Mesenteric fat pad (tissue), 1 donor: ENCODE data around the gene SLC35A3. TPM values are rescaled to one million over a fixed set of nuclear protein-coding genes. Genes with fewer than 3 reads are reported as not detected.
"Not testable (repeated sequence)": the region's sequence is repeated elsewhere in the genome, so short reads cannot be mapped to it uniquely, and the experiment has no call there.

Experiments used
- DNase-seq: peaks from one replicate; pipeline ENCODE4 v3.0.0-alpha.2; 2020; ENCODE audit warnings: low spot score
- total RNA-seq: library from RNA; stranded (reverse); fragmentation: NEBNext Ultra II Directional; extraction: Animal tissue kit (Norgen Biotek cat#: 25700); gene quantifications from one replicate; pipeline ENCODE4 v1.2.1, GENCODE V29; 2021
- donor health status: DM: yes; HTN: yes; CAD: no.

Gene SLC35A3
- total RNA-seq, 1 donor from 2014 or later: 18.0 TPM

DNA sequence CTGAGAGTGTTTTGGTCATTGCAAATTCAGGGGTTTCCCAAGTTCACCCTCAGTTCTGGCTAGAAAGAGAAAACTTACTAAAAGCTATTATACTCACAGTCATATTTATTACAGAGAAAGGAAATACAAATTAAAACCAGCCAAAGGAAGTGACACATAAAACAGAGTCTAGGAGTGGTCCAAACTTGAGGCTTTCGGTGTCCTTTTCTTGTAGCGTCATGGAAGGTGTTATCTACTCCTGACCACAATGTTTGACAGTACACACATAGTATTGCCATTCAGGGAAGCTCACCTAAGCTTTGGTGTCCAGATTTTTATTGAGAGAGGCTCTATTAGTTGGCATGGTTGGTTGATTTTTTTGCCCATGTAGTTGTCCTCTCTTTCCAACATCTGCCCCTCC is 59.0 kb downstream of the SLC35A3 start:
- DNase-seq: no peak

DNA sequence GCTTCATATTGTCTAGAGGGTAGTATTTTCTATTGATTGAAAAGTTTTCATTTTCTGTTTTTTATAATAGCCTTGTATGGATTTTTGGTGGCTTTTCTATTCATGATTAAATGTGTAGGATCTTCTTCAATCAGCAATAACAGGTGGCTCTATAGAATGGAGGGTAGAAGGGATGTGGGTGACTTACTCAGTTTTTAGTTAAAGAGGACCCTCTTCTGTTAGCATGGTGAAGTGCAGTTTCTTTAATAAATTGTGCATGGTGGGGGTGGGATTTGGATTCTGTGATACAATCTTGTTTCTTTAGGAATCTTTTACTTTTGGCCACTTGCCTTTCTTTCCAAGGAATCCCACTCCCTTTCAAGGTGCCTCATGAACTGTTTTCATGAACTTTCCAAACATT is 64.7 kb downstream of the SLC35A3 start:
- DNase-seq: no peak

DNA sequence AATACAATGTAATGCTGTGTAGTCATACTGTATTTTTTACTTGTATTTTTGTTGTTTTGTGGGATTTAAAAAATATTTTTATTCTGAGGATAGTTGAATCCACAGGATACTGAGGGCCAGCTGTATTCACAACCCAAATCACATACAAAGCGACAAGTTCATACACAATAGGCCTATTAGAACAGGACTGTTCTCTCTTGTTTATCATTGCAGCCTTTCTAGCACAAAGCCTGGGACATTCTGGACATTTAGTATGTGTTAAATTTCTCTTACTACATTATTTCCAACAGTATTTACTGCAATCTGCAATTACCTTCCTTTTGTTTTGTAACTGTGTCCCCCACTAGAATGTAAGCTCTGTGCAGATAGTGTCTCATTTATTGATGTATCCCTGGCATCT is 65.4 kb downstream of the SLC35A3 start:
- no peak for DNase-seq

DNA sequence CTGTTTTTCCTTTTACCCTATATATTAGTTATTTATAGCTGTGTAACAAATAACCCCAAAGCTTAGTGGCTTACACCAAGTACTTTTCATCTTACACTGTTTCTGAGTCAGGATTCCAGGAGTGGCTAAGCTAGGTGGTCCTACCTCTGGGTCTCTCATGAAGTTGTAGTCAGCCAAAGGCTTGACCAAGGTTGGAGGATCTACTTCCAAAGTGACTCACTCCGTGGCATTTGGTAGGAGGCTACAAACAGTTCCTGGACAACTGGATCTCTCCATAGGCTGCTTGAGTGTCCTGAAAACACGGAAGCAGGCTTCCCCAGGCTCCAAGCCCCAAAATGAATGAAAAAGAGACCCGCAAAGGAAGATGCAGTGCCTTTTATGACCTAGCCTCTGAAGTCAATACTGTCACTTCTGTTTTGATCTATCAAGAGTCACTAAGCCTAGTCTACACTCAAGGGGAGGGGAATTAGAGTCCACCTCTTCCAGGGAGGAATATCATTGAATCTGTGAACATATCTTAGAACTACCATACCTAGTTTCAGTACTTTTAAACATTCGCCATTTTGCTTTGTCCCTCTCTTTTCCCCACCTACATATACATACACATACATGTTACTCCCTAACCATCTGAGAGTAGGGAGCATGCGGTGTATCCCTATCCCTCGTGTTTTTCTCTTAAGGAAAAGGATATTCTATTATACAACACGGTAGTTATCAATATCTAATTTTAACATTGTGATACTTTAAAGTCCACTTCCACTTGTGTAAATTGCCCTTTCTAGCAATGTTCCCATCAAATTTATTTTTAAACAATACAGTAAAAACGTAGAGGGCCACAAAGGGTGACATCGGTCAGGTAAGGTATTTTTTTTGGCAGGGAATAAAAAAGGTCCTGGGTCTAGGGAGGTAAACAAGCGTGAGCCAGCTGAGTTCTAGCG is 67.2 kb downstream of the SLC35A3 start:
- no peak for DNase-seq

- DNase-seq: no peak
These were observed 67.8 kb downstream of the SLC35A3 start for GRCh38 chr1:100037656-100037926.

GRCh38 chr1:100037927-100038659 is 68.3 kb downstream of the SLC35A3 start:
- peak; percentile 97 for DNase-seq

GRCh38 chr1:100038660-100039287 is 69.0 kb downstream of the SLC35A3 start:
- no peak for DNase-seq

GRCh38 chr1:100039591-100039990 is 69.8 kb downstream of the SLC35A3 start:
- DNase-seq: no peak

DNA sequence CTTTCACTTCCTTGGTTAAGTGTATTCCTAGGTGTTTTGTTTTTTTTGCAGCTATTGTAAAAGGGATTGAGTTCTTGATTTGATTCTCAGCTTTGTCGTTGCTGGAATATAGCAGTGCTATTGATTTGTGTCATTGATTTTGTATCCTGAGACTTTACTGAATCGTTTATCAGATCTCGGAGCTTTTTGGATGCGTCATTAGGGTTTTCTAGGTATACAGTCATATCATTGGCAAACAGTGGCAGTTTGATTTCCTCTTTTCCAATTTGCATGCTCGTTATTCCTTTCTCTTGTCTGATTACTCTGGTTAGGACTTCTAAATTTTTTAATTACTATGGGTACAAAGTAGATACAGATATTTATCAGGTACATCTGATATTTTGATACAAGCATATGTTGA is 75.4 kb downstream of the SLC35A3 start:
- no peak for DNase-seq

DNA sequence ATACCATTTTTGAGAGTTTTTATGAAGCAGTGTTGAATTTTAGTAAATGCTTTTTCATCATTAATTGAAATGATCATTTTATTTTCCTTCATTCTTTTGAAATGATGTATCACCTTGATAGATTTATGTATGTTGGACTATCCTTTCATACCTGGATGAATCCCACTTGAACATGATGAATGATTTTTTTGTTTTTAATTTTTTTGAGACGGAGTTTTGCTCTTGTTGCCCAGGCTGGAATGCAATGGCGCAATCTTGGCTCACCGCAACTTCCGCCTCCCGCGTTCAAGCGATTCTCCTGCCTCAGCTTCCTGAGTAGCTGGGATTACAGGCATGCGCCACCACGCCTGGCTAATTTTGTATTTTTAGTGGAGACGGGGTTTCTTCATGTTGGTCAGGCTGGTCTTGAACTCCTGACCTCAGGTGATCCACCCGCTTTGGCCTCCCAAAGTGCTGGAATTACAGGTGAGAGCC is 77.5 kb downstream of the SLC35A3 start:
- DNase-seq: not testable (repeated sequence)

DNA sequence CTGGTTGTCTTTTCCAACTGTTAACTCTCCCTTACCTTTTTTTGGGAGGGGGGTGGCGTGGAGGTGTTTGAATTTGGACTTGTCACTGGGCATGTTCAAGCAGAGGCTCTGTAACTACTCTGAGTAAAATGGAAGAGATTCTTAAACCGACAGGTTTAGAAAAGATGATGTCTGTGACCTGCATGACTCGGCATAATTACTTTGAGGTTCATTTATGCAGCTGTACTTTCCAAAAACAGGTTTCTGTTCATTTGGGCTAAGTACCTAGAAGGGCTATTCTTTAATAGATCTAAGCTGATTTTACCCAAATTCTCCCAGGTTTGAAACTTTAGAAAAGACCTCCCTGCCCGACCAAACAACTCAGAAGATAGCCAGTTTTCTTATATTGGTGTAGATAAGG is 80.3 kb downstream of the SLC35A3 start:
- no peak for DNase-seq

DNA sequence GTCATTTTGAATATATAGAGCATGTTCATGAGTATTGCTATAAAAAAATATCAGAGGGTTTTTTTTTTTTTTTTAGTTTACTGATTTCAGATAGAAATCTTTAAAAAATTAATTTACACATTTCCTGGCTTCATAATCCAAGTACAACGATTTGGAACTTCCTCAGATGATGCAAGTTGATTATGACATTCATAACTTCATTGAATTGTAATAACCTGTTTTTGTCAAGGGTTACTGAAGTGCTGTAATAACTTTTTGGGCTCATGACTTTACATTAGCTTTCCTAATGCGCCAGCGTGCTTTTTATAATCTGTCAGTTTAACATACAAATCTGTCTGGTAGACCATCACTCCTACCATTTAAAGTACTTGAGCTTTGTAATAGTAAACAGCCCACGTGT is 81.6 kb downstream of the SLC35A3 start:
- no peak for DNase-seq

GRCh38 chr1:100051893-100052292 is 82.1 kb downstream of the SLC35A3 start:
- DNase-seq: no peak

- no peak for DNase-seq
These were observed 83.3 kb downstream of the SLC35A3 start for GRCh38 chr1:100053119-100053518.

- DNase-seq: no peak
These were observed 83.9 kb downstream of the SLC35A3 start for GRCh38 chr1:100053727-100054126.

GRCh38 chr1:100061681-100062080 is 91.9 kb downstream of the SLC35A3 start:
- no peak for DNase-seq

GRCh38 chr1:100065183-100065968 is 95.6 kb downstream of the SLC35A3 start:
- DNase-seq: no peak

GRCh38 chr1:100065969-100066227 is 96.1 kb downstream of the SLC35A3 start:
- no peak for DNase-seq

GRCh38 chr1:100070201-100070939 is 100.6 kb downstream of the SLC35A3 start:
- DNase-seq: no peak

GRCh38 chr1:100073531-100073930 is 103.7 kb downstream of the SLC35A3 start:
- no peak for DNase-seq
